ENCODE data around the gene UBR4. TPM values are rescaled to one million over a fixed set of nuclear protein-coding genes. Genes with fewer than 3 reads are reported as not detected.

UBR4 gene
- total RNA-seq, 1 donor from 2014 or later = 223 TPM

DNA sequence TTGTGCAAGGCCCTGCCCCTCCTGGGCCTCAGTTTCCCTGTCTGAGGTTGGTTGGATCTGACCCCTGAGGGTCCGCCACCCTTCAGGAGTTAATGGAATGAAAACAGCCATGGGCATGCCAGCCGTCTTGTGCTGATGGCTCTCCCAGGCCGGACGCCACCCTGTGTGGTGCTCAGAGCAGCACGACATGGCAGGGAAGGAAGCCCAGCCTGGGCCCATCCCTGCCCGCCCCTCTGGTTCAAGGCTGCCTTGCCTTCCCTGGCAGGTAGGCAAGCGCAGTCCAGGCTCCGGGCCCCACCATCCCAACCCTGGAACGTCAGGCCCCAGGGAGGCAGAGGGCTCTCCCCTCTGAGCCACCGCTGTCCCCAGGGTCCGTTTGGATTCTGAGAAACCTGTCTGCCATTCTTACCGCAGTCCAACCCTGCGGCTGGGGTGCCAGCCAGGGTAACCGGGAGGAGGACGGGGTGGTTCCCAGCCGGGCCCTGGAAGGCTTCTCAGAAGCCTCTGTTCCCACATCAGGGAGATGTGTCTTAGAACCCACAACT, 145.1 kb downstream of the UBR4 start:
- peaks cover 6% of the 10 kb centered on the region for H3K36me3 Mint-ChIP-seq (ENCODE audit: low read depth, unreplicated experiment)

DNA sequence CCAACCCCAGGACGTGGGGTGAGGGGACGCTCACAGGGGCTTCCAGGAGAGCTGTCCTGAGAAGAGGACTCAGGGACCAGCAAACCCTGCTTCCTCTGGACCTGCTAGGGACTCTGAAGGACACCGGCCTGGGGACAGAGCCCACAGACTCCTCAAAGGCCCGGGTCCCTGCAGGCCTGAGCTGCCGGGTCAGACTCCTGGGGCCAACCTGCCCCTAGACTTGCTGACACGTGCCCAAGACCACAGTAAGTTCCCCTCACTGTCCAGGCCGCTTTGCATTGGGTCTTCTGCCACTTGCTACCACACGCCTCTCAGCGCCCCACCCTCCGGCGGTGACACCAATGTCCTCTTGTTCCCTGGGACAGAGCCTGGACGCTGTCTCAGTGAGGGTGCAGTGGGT, 146.9 kb downstream of the UBR4 start:
- TF ChIP-seq CTCF (IDR thresholded peaks at IDR 0.05; ENCODE audit: unreplicated experiment) = no peak
- DNase-seq (ENCODE audit: low spot score) = no peak
- peaks cover 5% of the 10 kb centered on the region for H3K9me3 Mint-ChIP-seq (ENCODE audit: unreplicated experiment)

More for the DNA sequence above, 145.1 kb downstream of the UBR4 start:
- TF ChIP-seq CTCF (IDR thresholded peaks at IDR 0.05; ENCODE audit: unreplicated experiment) = no peak
- peaks cover 5% of the 10 kb centered on the region for H3K9me3 Mint-ChIP-seq (ENCODE audit: unreplicated experiment)
- H3K27ac Mint-ChIP-seq (ENCODE audit: unreplicated experiment) = no peak overlapping the region
- DNase-seq (ENCODE audit: low spot score) = no peak
- H3K4me3 Mint-ChIP-seq (ENCODE audit: unreplicated experiment) = no peak overlapping the region
- peaks cover 3% of the 10 kb centered on the region for H3K4me1 Mint-ChIP-seq (ENCODE audit: unreplicated experiment)
- H3K27me3 Mint-ChIP-seq (ENCODE audit: unreplicated experiment) = peaks cover 12% of the 10 kb centered on the region

DNA sequence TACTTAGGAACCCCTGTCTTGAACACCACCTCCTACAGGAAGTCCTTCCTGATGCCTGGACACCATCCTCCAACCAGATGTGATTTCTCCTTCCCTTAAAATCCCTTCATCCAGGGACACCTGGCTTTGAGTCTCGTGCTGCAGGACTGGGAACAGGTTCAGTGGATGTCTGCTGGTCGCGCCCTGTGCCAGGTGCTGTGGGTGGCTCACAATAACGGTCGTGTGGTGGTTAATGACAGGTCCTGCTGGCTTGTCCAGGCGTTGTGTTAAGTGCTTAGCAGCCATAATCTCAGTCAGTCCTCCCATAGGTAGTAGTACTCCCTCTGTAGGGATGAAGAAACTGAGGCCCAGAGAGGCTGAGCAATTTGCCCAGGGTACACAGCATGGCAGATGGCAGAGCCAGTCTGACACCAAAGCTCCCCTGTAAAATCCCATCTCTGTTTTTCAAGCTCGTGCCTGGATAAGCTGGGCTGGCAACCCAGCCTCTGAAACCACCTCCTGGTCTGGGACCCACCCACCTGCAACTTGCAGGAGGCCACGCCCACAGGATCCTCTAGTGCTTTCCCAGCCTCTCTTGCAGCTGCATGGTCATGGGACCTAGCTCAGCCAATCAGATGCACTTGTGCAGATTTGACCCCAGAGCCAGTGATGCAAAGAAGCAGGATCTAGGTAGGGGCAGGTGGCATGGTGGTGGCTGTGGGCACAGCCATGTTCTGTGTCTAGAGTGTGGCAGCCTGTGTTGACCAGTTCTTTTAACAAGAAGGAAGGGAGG, 147.6 kb downstream of the UBR4 start:
- Mint-ChIP-seq H3K4me1 (ENCODE audit: unreplicated experiment) (peaks cover 8% of the 10 kb centered on the region), H3K27ac (ENCODE audit: unreplicated experiment) (no peak overlapping the region), H3K9me3 (ENCODE audit: unreplicated experiment) (peaks cover 5% of the 10 kb centered on the region), H3K27me3 (ENCODE audit: unreplicated experiment) (peaks cover 9% of the 10 kb centered on the region), H3K36me3 (ENCODE audit: low read depth, unreplicated experiment) (peaks cover 6% of the 10 kb centered on the region), H3K4me3 (ENCODE audit: unreplicated experiment) (no peak overlapping the region)
- no peak for DNase-seq (ENCODE audit: low spot score)
- TF ChIP-seq CTCF (IDR thresholded peaks at IDR 0.05; ENCODE audit: unreplicated experiment) = no peak

More for the DNA sequence above, 146.9 kb downstream of the UBR4 start:
- no peak overlapping the region for H3K27ac Mint-ChIP-seq (ENCODE audit: unreplicated experiment)
- peaks cover 6% of the 10 kb centered on the region for H3K36me3 Mint-ChIP-seq (ENCODE audit: low read depth, unreplicated experiment)
- no peak overlapping the region for H3K4me3 Mint-ChIP-seq (ENCODE audit: unreplicated experiment)
- peaks cover 12% of the 10 kb centered on the region for H3K27me3 Mint-ChIP-seq (ENCODE audit: unreplicated experiment)
- peaks cover 8% of the 10 kb centered on the region for H3K4me1 Mint-ChIP-seq (ENCODE audit: unreplicated experiment)

GRCh38 chr1:19061798-19062197, 148.3 kb downstream of the UBR4 start:
- Mint-ChIP-seq H3K4me1 (ENCODE audit: unreplicated experiment) (peaks cover 8% of the 10 kb centered on the region), H3K27ac (ENCODE audit: unreplicated experiment) (no peak overlapping the region), H3K4me3 (ENCODE audit: unreplicated experiment) (no peak overlapping the region), H3K9me3 (ENCODE audit: unreplicated experiment) (peaks cover 5% of the 10 kb centered on the region), H3K27me3 (ENCODE audit: unreplicated experiment) (peaks cover 9% of the 10 kb centered on the region), H3K36me3 (ENCODE audit: low read depth, unreplicated experiment) (peaks cover 6% of the 10 kb centered on the region)
- DNase-seq (ENCODE audit: low spot score) = no peak
- TF ChIP-seq CTCF (IDR thresholded peaks at IDR 0.05; ENCODE audit: unreplicated experiment) = no peak

DNA sequence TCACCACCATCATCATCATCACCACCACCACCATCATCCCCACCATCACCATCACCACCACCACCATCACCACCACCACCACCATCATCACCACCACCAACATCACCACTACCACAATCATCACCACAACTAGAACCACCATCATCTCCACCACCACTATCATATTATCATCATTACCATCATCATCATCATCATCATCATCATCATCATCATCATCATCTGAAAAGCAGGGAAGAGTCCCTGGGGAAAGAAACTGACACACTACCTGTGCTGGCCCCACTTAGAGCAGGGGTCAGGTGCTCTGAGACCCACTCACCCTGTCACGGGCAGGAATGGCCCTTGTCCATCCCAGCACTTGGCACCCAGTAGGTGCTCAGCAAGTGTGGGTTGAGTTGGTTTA, 148.7 kb downstream of the UBR4 start:
- no peak for DNase-seq (ENCODE audit: low spot score)
- Mint-ChIP-seq H3K4me1 (ENCODE audit: unreplicated experiment) (peaks cover 10% of the 10 kb centered on the region), H3K36me3 (ENCODE audit: low read depth, unreplicated experiment) (peaks cover 6% of the 10 kb centered on the region), H3K27me3 (ENCODE audit: unreplicated experiment) (peaks cover 9% of the 10 kb centered on the region), H3K27ac (ENCODE audit: unreplicated experiment) (no peak overlapping the region), H3K4me3 (ENCODE audit: unreplicated experiment) (peak overlapping the region; percentile 67), H3K9me3 (ENCODE audit: unreplicated experiment) (peaks cover 5% of the 10 kb centered on the region)
- TF ChIP-seq CTCF (IDR thresholded peaks at IDR 0.05; ENCODE audit: unreplicated experiment) = no peak

Measured in endothelial cell (in vitro differentiated cells).